H1 (cell line): ENCODE data around the gene SH2B2. TPM values are rescaled to one million over a fixed set of nuclear protein-coding genes. Genes with fewer than 3 reads are reported as not detected.

Experiments used
- CTCF ChIA-PET: fragments of 300-600 bp; sonication (Branson Sonifier 250); formaldehyde crosslinking; loops from one replicate; lab custom pipeline; 2021; ENCODE audit not compliant: partially characterized antibody; lab: Charles Lee
- POLR2A ChIA-PET: fragments of 300-600 bp; sonication (Branson Sonifier 250); formaldehyde crosslinking; loops from one replicate; lab custom pipeline; 2021; ENCODE audit warnings: inconsistent platforms; ENCODE audit not compliant: partially characterized antibody; lab: Charles Lee
- DNase-seq, 2 experiments: peaks; one replicate each; pipeline versions ENCODE4 v3.0.0 to v3.0.0-alpha.2; 2010 to 2022; ENCODE audit warnings: low spot score in 2 of 2, low read depth in 1 of 2, mixed read lengths in 1 of 2
- FAIRE-seq: peaks from 2 replicates; lab custom pipeline; 2011; peaks lifted over from hg19 to GRCh38; lab: Jason Lieb, UNC
- H2AFZ ChIP-seq: 2 replicates; pipeline ENCODE4 v1.8.1; 2012; ENCODE audit warnings: low read length, inconsistent platforms
- H2AK5ac ChIP-seq: 2 replicates; pipeline ENCODE4 v1.6.1; 2013; ENCODE audit warnings: low read depth, low read length
- H2BK120ac ChIP-seq: replicated peaks from 2 replicates; pipeline ENCODE3; 2013; ENCODE audit warnings: low read depth, low read length, inconsistent platforms
- H2BK12ac ChIP-seq: 2 replicates; pipeline ENCODE4 v1.6.1; 2013; ENCODE audit warnings: low read depth, low read length
- H2BK15ac ChIP-seq: 2 replicates; pipeline ENCODE4 v1.6.1; 2013; ENCODE audit warnings: low read length
- H2BK20ac ChIP-seq: 2 replicates; pipeline ENCODE4 v1.6.1; 2013; ENCODE audit warnings: low read length
- H2BK5ac ChIP-seq: 2 replicates; pipeline ENCODE4 v1.6.1; 2013; ENCODE audit warnings: low read depth, low read length
- H3K14ac ChIP-seq: 2 replicates; pipeline ENCODE4 v1.6.1; 2013; ENCODE audit warnings: inconsistent platforms; ENCODE audit not compliant: insufficient read length
- H3K18ac ChIP-seq: 2 replicates; pipeline ENCODE4 v1.6.1; 2013; ENCODE audit warnings: low read length; ENCODE audit errors: extremely low read depth
- H3K23ac ChIP-seq: 2 replicates; pipeline ENCODE4 v1.6.1; 2013; ENCODE audit warnings: inconsistent platforms; ENCODE audit not compliant: insufficient read length
- H3K23me2 ChIP-seq: 2 replicates; pipeline ENCODE4 v1.6.1; 2013; ENCODE audit warnings: low read depth, low read length
- H3K27ac ChIP-seq: 2 replicates; pipeline ENCODE4 v1.6.1; 2011; ENCODE audit warnings: low read depth, low read length, inconsistent platforms
- H3K27me3 ChIP-seq, 4 experiments: replicated peaks in 1 of 4; 1 replicate in 1 of 4; 2 replicates in 3 of 4; pipeline versions ENCODE4 v1.6.1 to v1.8.1; 2011 to 2013; ENCODE audit warnings: low read length in 3 of 4, mild to moderate bottlenecking in 3 of 4, inconsistent platforms in 2 of 4, mixed read lengths in 2 of 4, moderate library complexity in 1 of 4; ENCODE audit not compliant: control insufficient read depth in 3 of 4, insufficient read depth in 3 of 4; ENCODE audit errors: extremely low read depth in 1 of 4
- H3K36me3 ChIP-seq, 4 experiments: 2 replicates each; pipeline versions ENCODE4 v1.6.1 to v1.8.1; 2011 to 2013; ENCODE audit warnings: mild to moderate bottlenecking in 4 of 4, low read length in 3 of 4, moderate library complexity in 2 of 4, control low read depth in 1 of 4, inconsistent platforms in 1 of 4; ENCODE audit not compliant: insufficient read depth in 4 of 4, control insufficient read depth in 2 of 4
- H3K4ac ChIP-seq: replicated peaks from 2 replicates; pipeline ENCODE3; 2013; ENCODE audit warnings: low read length, low read depth, mixed read lengths, inconsistent platforms; ENCODE audit not compliant: insufficient read length
- H3K4me1 ChIP-seq, 4 experiments: replicated peaks in 1 of 4; 1 replicate in 1 of 4; 2 replicates in 3 of 4; pipeline versions ENCODE4 v1.6.1 to v1.8.1; 2011 to 2013; ENCODE audit warnings: low read length in 3 of 4, inconsistent platforms in 2 of 4, mixed read lengths in 1 of 4; ENCODE audit not compliant: insufficient read depth in 4 of 4, control insufficient read depth in 3 of 4
- H3K4me2 ChIP-seq, 2 experiments: 2 replicates each; pipeline versions ENCODE4 v1.6.1 to v1.8.1; 2011 to 2013; ENCODE audit warnings: low read depth in 2 of 2, low read length in 2 of 2, control low read depth in 1 of 2, inconsistent platforms in 1 of 2, mild to moderate bottlenecking in 1 of 2; ENCODE audit not compliant: insufficient read depth in 1 of 2
- H3K4me3 ChIP-seq, 4 experiments: fragments of 200-600, 300-600 bp in 1 of 4; sonication (generic), shearing (Covaris generic), sonication (Bioruptor Twin) in 1 of 4; 2 replicates each; pipeline versions ENCODE4 v1.5.1 to v1.8.1; 2011 to 2016; ENCODE audit warnings: low read length in 4 of 4, low read depth in 3 of 4, control low read depth in 2 of 4, inconsistent platforms in 2 of 4, mild to moderate bottlenecking in 2 of 4, mixed read lengths in 1 of 4, moderate library complexity in 1 of 4; ENCODE audit not compliant: insufficient read depth in 2 of 4; ENCODE audit errors: extremely low read depth in 1 of 4
- H3K56ac ChIP-seq: replicated peaks from 2 replicates; pipeline ENCODE3; 2013; ENCODE audit warnings: low read depth, mild to moderate bottlenecking, mixed read lengths, low read length, inconsistent platforms; ENCODE audit not compliant: insufficient read length
- H3K79me1 ChIP-seq: 2 replicates; pipeline ENCODE4 v1.6.1; 2013; ENCODE audit warnings: low read depth, low read length, control low read depth
- H3K79me2 ChIP-seq, 2 experiments: 2 replicates each; pipeline versions ENCODE4 v1.6.1 to v1.8.1; 2012 to 2013; ENCODE audit warnings: low read length in 2 of 2, mild to moderate bottlenecking in 2 of 2, inconsistent platforms in 1 of 2; ENCODE audit not compliant: insufficient read depth in 2 of 2, control insufficient read depth in 1 of 2
- H3K9ac ChIP-seq, 4 experiments: replicated peaks in 1 of 4; 1 replicate in 1 of 4; 2 replicates in 3 of 4; pipeline versions ENCODE4 v1.6.1 to v1.8.1; 2011 to 2013; ENCODE audit warnings: low read depth in 3 of 4, low read length in 3 of 4, control low read depth in 2 of 4, mild to moderate bottlenecking in 2 of 4, moderate library complexity in 2 of 4, inconsistent platforms in 1 of 4; ENCODE audit errors: extremely low read depth in 1 of 4
- H3K9me3 ChIP-seq, 2 experiments: 2 replicates each; pipeline versions ENCODE4 v1.6.1 to v1.8.1; 2012 to 2013; ENCODE audit warnings: mild to moderate bottlenecking in 2 of 2, moderate library complexity in 2 of 2, control low read depth in 1 of 2, inconsistent platforms in 1 of 2, low read depth in 1 of 2, low read length in 1 of 2, mixed read lengths in 1 of 2; ENCODE audit not compliant: insufficient read depth in 2 of 2
- H4K20me1 ChIP-seq, 2 experiments: replicated peaks in 1 of 2; 2 replicates each; pipeline versions ENCODE3 to v1.8.1; 2011 to 2013; ENCODE audit warnings: inconsistent platforms in 2 of 2, low read length in 2 of 2, mild to moderate bottlenecking in 1 of 2; ENCODE audit not compliant: insufficient read depth in 2 of 2, control insufficient read depth in 1 of 2
- H4K5ac ChIP-seq: 2 replicates; pipeline ENCODE4 v1.6.1; 2013; ENCODE audit warnings: low read length, low read depth, mixed read lengths, inconsistent platforms; ENCODE audit not compliant: insufficient read length
- H4K8ac ChIP-seq: 2 replicates; pipeline ENCODE4 v1.8.0; 2013; ENCODE audit warnings: mild to moderate bottlenecking, moderate library complexity, low read length, inconsistent platforms; ENCODE audit not compliant: insufficient read depth; ENCODE audit errors: extremely low read depth
- H4K91ac ChIP-seq: replicated peaks from 2 replicates; pipeline ENCODE3; 2013; ENCODE audit warnings: low read length, mixed read lengths, inconsistent platforms; ENCODE audit not compliant: insufficient read length
- BACH1 ChIP-seq: IDR thresholded peaks from 2 replicates; pipeline ENCODE4 v1.6.1; 2012; ENCODE audit warnings: low read length, improper control_type of control experiment
- BCL11A ChIP-seq, 2 experiments: IDR thresholded peaks; one replicate each; pipeline ENCODE4 v1.6.1; 2011; ENCODE audit warnings: low read depth in 2 of 2, low read length in 2 of 2, mild to moderate bottlenecking in 2 of 2
- CBX8 ChIP-seq: fragments of 300-800, 300-1000 bp; sonication (generic); IDR thresholded peaks from 2 replicates; pipeline ENCODE4 v1.7.1; 2016; ENCODE audit warnings: low read depth, low read length, borderline replicate concordance
- CREB1 ChIP-seq: IDR thresholded peaks from 2 replicates; pipeline ENCODE4 v1.6.1; 2012; ENCODE audit warnings: inconsistent platforms
- E2F6 ChIP-seq: IDR thresholded peaks from 2 replicates; pipeline ENCODE4 v1.6.1; 2012; ENCODE audit warnings: inconsistent platforms
- EP300 ChIP-seq, 2 experiments: IDR thresholded peaks; 1 replicate in 1 of 2; 2 replicates in 1 of 2; pipeline ENCODE4 v1.6.1; 2011 to 2012; ENCODE audit warnings: low read depth in 2 of 2, low read length in 2 of 2, mild to moderate bottlenecking in 2 of 2, borderline replicate concordance in 1 of 2, inconsistent platforms in 1 of 2, moderate library complexity in 1 of 2
- HDAC6 ChIP-seq: IDR thresholded peaks from one replicate; pipeline ENCODE4 v1.7.1; 2012; ENCODE audit warnings: low read depth, mild to moderate bottlenecking, inconsistent platforms, low read length, moderate library complexity
- JUND ChIP-seq: IDR thresholded peaks from 2 replicates; pipeline ENCODE4 v1.6.1; 2011; ENCODE audit warnings: mild to moderate bottlenecking, improper control_type of control experiment, low read length
- MAFK ChIP-seq: IDR thresholded peaks from 2 replicates; pipeline ENCODE4 v1.6.1; 2012; ENCODE audit warnings: low read depth, mild to moderate bottlenecking, improper control_type of control experiment, low read length
- PHF8 ChIP-seq: fragments of 200-600 bp; sonication (generic); conservative IDR thresholded peaks from 2 replicates; pipeline ENCODE4 v1.7.1; 2012; ENCODE audit warnings: low read depth, mild to moderate bottlenecking, inconsistent platforms, low read length, moderate library complexity
- RBBP5 ChIP-seq: IDR thresholded peaks from 2 replicates; pipeline ENCODE4 v1.7.1; 2012; ENCODE audit warnings: low read depth, mild to moderate bottlenecking, inconsistent platforms, low read length, moderate library complexity, borderline replicate concordance
- SP1 ChIP-seq: IDR thresholded peaks from 2 replicates; pipeline ENCODE4 v1.6.1; 2011; ENCODE audit warnings: low read depth, low read length
- SRF ChIP-seq: IDR thresholded peaks from 2 replicates; pipeline ENCODE4 v1.6.1; 2011; ENCODE audit warnings: mild to moderate bottlenecking, low read depth, low read length, moderate library complexity
- TEAD4 ChIP-seq: IDR thresholded peaks from 2 replicates; pipeline ENCODE4 v1.6.1; 2012; ENCODE audit warnings: low read depth, low read length, inconsistent platforms, mixed read lengths
- WGBS, 2 experiments: shearing (Covaris generic) in 1 of 2; methylation state at CpG; one replicate each; pipeline versions ENCODE4 v1.1.6 to v1.1.7; 2013 to 2015; ENCODE audit warnings: low lambda C conversion rate in 2 of 2, mixed read lengths in 2 of 2, inconsistent platforms in 1 of 2, low coverage in 1 of 2, missing lambda C conversion rate in 1 of 2; ENCODE audit not compliant: insufficient replicate concordance in 2 of 2, insufficient coverage in 1 of 2, insufficient read length in 1 of 2; ENCODE audit errors: extremely low coverage in 1 of 2, missing lambda C conversion rate in 1 of 2; 5-methylcytosine and 5-hydroxymethylcytosine counted together
- polyA plus RNA-seq, 7 experiments: library from polyadenylated mRNA; depleted of rRNA in 3 of 7; stranded (reverse) in 5 of 7; unstranded in 2 of 7; fragments of >200 nt in 5 of 7; fragments of 200-250 nt in 2 of 7; gene quantifications; 1 replicate in 5 of 7; 2 replicates in 1 of 7; 4 replicates in 1 of 7; pipeline versions ENCODE4 v1.2.1 to v1.2.3, GENCODE V29; 2011 to 2013; ENCODE audit warnings: missing spikeins in 2 of 7, mixed read lengths in 2 of 7
- total RNA-seq: library from RNA; stranded (reverse); fragmentation: NEBNext Ultra II Directional; extraction: Animal tissue kit (Norgen Biotek cat#: 25700); gene quantifications from 2 replicates; pipeline ENCODE4 v1.2.1, GENCODE V29; 2021

SH2B2 gene
- total and polyA plus RNA-seq, 2 of the 8 experiments (the other 6 are each of a cell fraction or from before 2014, with no cell fraction given): 11.5 to 18.7 TPM

- H4K8ac ChIP-seq: no peak overlapping the region; the same call in 1 of the 2 replicates
- no peak overlapping the region for H3K27ac ChIP-seq
- H3K23me2 ChIP-seq: peaks cover 10% of the 10 kb centered on the region; the same call in 1 of the 2 replicates
- H3K23ac ChIP-seq: no peak overlapping the region
- H2AFZ ChIP-seq: no peak overlapping the region
- peaks cover 0 to 2% (median 0%) of the 10 kb centered on the region in 4 experiments; a peak in 3 of 7 replicates for H3K27me3 ChIP-seq
- peaks cover 5% of the 10 kb centered on the region for H3K79me1 ChIP-seq
- 0 out of 4 replicates have a peak, but pooled peaks cover 0 to 2% of the 10 kb centered on the region in 2 experiments for H3K79me2 ChIP-seq
- H4K5ac ChIP-seq: no peak overlapping the region
- POLR2A ChIA-PET: interaction anchor here (1.0 to 1.1 kb wide), 2 partner anchors 105 to 172 kb away, joined by 3 to 4 read pairs; partner anchors contain the start of gene PRKRIP1
- no peak overlapping the region for H3K4me2 ChIP-seq
- no peaks in the 10 kb centered on the region for H3K36me3 ChIP-seq
- H3K56ac ChIP-seq: no peak overlapping the region
- CTCF ChIA-PET: interaction anchor here (0.8 to 4.4 kb wide), 6 partner anchors 10 to 97 kb away, joined by 3 to 29 read pairs (median 3); no protein-coding TSS in a partner anchor
- DNase-seq: no peak
- H2BK20ac ChIP-seq: no peak overlapping the region
- no peak overlapping the region for H3K14ac ChIP-seq
- no peak overlapping the region for H2BK15ac ChIP-seq
- H3K9ac ChIP-seq: no peak overlapping the region
- 84% methylated on average over 2 of the region's 2 CpGs; no CpG with 5 or more reads in 1 of the 2 experiments for WGBS, 2 experiments
- no peak for FAIRE-seq
- peaks cover 10 to 37% of the 10 kb centered on the region in 2 experiments for H4K20me1 ChIP-seq
- H3K9me3 ChIP-seq: no peaks in the 10 kb centered on the region
- H4K91ac ChIP-seq: no peak overlapping the region
- no peak overlapping the region for H3K4ac ChIP-seq
- no peak overlapping the region for H2BK5ac ChIP-seq
- H2BK12ac ChIP-seq: no peak overlapping the region
- no peak overlapping the region for H2BK120ac ChIP-seq
- H3K4me1 ChIP-seq: peaks cover 0 to 28% (median 9%) of the 10 kb centered on the region in 4 experiments; a peak in 6 of 7 replicates
- no peak overlapping the region for H3K18ac ChIP-seq
- no peak overlapping the region for H3K4me3 ChIP-seq
- H2AK5ac ChIP-seq: no peak overlapping the region
- no peak for TF ChIP-seq EP300 (IDR thresholded peaks at IDR 0.05; ENCODE audit: borderline replicate concordance in 1 of 2, low read depth in 2 of 2, low read length in 2 of 2)
- TF ChIP-seq BACH1: no peak
- no peak for TF ChIP-seq MAFK
- no peak for TF ChIP-seq SP1
- TF ChIP-seq PHF8: no peak
- TF ChIP-seq CBX8: no peak
- TF ChIP-seq JUND: no peak
- no peak for TF ChIP-seq TEAD4
- TF ChIP-seq HDAC6: no peak
- TF ChIP-seq BCL11A (IDR thresholded peaks at IDR 0.05; ENCODE audit: low read depth in 2 of 2, low read length in 2 of 2): no peak
- TF ChIP-seq CREB1: no peak
- TF ChIP-seq RBBP5: no peak
- TF ChIP-seq SRF: no peak
- TF ChIP-seq E2F6: no peak
These were observed 5.2 kb downstream of the SH2B2 start for GRCh38 chr7:102291916-102292267.
